ENCODE results near the gene ASB17.
"Not testable (repeated sequence)": the region's sequence is repeated elsewhere in the genome, so short reads cannot be mapped to it uniquely, and the experiment has no call there.

Gene ASB17

GRCh38 chr1:75932304-75932703, at the start of gene ASB17:
Gene ASB17 (minus strand): TSS chr1:75932404. CDS start chr1:75932291, 113 bp downstream.
- no peak for DNase-seq (ENCODE audit: low read depth in 2 of 2)

GRCh38 chr1:75980972-75981897, 49.0 kb upstream of the ASB17 start:
- DNase-seq (ENCODE audit: low read depth in 2 of 2): no peak

GRCh38 chr1:75970631-75971030, 38.4 kb upstream of the ASB17 start:
- no peak for DNase-seq (ENCODE audit: low read depth in 2 of 2)

- DNase-seq (ENCODE audit: low read depth in 2 of 2): no peak
These were observed 37.3 kb upstream of the ASB17 start for GRCh38 chr1:75969550-75969949.

- DNase-seq (ENCODE audit: low read depth in 2 of 2): no peak
These were observed 35.5 kb upstream of the ASB17 start for GRCh38 chr1:75967719-75968118.

GRCh38 chr1:75964760-75965408, 32.7 kb upstream of the ASB17 start:
- DNase-seq (ENCODE audit: low read depth in 2 of 2): no peak

GRCh38 chr1:75964110-75964759, 32.0 kb upstream of the ASB17 start:
- not testable (repeated sequence) for DNase-seq (ENCODE audit: low read depth in 2 of 2)

- DNase-seq (ENCODE audit: low read depth in 2 of 2): no peak
These were observed 22.4 kb upstream of the ASB17 start for GRCh38 chr1:75954586-75954985.

- DNase-seq (ENCODE audit: low read depth in 2 of 2): no peak
These were observed 21.3 kb upstream of the ASB17 start for GRCh38 chr1:75953461-75953860.

GRCh38 chr1:75952016-75952415, 19.8 kb upstream of the ASB17 start:
- DNase-seq (ENCODE audit: low read depth in 2 of 2): no peak

- no peak for DNase-seq (ENCODE audit: low read depth in 2 of 2)
These were observed 18.0 kb upstream of the ASB17 start for GRCh38 chr1:75950176-75950575.

GRCh38 chr1:75943037-75943436, 10.8 kb upstream of the ASB17 start:
- not testable (repeated sequence) for DNase-seq (ENCODE audit: low read depth in 2 of 2)

- DNase-seq (ENCODE audit: low read depth in 2 of 2): no peak
These were observed 4.8 kb upstream of the ASB17 start for GRCh38 chr1:75937034-75937433.

GRCh38 chr1:75922698-75923097, 9.5 kb downstream of the ASB17 start:
- DNase-seq (ENCODE audit: low read depth in 2 of 2): no peak

- DNase-seq (ENCODE audit: low read depth in 2 of 2): no peak
These were observed 15.4 kb downstream of the ASB17 start for GRCh38 chr1:75916834-75917233.

GRCh38 chr1:75908717-75909152, 23.5 kb downstream of the ASB17 start:
- DNase-seq (ENCODE audit: low read depth in 2 of 2): no peak

GRCh38 chr1:75901371-75901770, 30.8 kb downstream of the ASB17 start:
- no peak for DNase-seq (ENCODE audit: low read depth in 2 of 2)

GRCh38 chr1:75884437-75884836, 47.8 kb downstream of the ASB17 start:
- DNase-seq (ENCODE audit: low read depth in 2 of 2): no peak

- DNase-seq (ENCODE audit: low read depth in 2 of 2): no peak
These were observed 52.2 kb downstream of the ASB17 start for GRCh38 chr1:75879985-75880384.

- DNase-seq (ENCODE audit: low read depth in 2 of 2): no peak
These were observed 61.3 kb downstream of the ASB17 start for GRCh38 chr1:75870951-75871350.
